ENCODE data around the gene RAPGEF5. TPM values are rescaled to one million over a fixed set of nuclear protein-coding genes. Genes with fewer than 3 reads are reported as not detected.

RAPGEF5 gene
- total RNA-seq, 2 donors from 2014 or later, result 7.4 to 29.8 TPM

DNA sequence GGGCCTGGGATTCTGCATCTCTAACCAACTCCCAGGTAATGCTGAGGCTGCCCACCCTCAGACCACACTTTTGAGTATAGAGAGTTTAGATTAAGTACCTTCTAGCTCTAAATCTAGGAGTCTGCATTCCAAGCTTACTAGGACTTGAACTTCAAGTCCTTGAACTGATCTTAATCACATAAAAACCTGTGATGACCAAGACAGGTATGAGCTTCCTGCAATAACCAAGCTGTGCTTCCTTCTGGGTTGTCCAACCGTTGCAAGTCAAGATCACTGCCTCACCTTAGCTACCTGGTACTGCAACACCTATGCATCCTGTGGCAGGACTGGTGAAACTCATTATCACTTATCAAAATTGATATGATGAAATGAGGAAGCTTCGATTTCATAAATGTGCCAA lies 32.9 kb upstream of the RAPGEF5 start:
- 90% methylated on average over 2 of the region's 2 CpGs for WGBS
- Histone ChIP-seq H3K9me3 (no peaks in the 10 kb centered on the region), H3K27ac (no peak overlapping the region), H3K4me3 (no peak overlapping the region), H3K36me3 (no peaks in the 10 kb centered on the region), H3K27me3 (replicated peaks; ENCODE audit: insufficient read depth) (no peaks in the 10 kb centered on the region), H3K4me1 (replicated peaks) (no peaks in the 10 kb centered on the region)
- DNase-seq (ENCODE audit: low spot score), result no peak
- TF ChIP-seq POLR2A (IDR thresholded peaks at IDR 0.05), result no peak
- no peak for TF ChIP-seq POLR2AphosphoS5 (IDR thresholded peaks at IDR 0.05)
- TF ChIP-seq, protein P1, sequence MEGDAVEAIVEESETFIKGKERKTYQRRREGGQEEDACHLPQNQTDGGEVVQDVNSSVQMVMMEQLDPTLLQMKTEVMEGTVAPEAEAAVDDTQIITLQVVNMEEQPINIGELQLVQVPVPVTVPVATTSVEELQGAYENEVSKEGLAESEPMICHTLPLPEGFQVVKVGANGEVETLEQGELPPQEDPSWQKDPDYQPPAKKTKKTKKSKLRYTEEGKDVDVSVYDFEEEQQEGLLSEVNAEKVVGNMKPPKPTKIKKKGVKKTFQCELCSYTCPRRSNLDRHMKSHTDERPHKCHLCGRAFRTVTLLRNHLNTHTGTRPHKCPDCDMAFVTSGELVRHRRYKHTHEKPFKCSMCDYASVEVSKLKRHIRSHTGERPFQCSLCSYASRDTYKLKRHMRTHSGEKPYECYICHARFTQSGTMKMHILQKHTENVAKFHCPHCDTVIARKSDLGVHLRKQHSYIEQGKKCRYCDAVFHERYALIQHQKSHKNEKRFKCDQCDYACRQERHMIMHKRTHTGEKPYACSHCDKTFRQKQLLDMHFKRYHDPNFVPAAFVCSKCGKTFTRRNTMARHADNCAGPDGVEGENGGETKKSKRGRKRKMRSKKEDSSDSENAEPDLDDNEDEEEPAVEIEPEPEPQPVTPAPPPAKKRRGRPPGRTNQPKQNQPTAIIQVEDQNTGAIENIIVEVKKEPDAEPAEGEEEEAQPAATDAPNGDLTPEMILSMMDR (IDR thresholded peaks at IDR 0.05), result no peak
- intact Hi-C loops (cut with DNase I), result no loop called here

DNA sequence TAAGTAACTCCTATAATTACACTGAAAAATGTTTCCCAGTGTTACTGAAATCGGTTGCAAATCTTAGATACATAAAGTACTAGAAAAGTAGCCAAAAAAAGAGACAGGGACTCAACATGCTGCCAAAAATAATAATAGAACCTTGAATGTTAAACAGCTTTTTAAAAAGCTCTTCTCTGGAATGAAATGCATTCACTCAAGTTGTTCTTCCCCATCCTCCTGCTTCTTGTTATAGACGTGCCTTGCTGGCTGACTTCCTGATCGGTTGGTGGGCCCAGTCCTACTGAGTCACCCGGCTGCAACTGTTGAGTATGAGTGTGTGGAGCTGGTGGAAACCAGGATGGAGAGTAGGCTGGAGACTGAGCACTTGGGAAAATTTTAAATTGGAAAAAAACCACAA lies 30.6 kb upstream of the RAPGEF5 start:
- WGBS, result 9% methylated on average over 4 of the region's 4 CpGs
- no peaks in the 10 kb centered on the region for H3K36me3 ChIP-seq

DNA sequence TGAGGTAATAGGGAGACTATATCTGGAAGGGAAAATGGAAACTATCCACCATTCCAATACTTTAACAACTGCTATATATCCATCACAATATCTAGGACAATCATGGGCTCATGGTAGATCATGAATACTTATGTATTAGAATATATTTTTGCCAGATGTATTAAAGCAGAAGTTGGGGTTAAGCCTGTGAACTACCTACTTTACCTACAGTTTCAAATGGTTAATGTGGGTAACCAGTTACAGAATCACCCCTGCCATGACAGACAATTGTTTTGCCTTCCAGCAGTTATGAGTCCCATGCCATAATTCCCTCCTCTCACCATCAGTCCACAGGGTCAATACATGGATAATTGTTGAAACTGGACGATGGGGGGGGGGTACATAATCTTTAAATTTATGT lies 29.9 kb upstream of the RAPGEF5 start:
- H3K27ac ChIP-seq, result no peak overlapping the region
- intact Hi-C loops (cut with DNase I), result no loop called here
- no peaks in the 10 kb centered on the region for H3K27me3 ChIP-seq (replicated peaks; ENCODE audit: insufficient read depth)
- no peak for DNase-seq (ENCODE audit: low spot score)
- no peak overlapping the region for H3K4me3 ChIP-seq
- 46% methylated on average over 1 of the region's 1 CpG for WGBS
- TF ChIP-seq POLR2A (IDR thresholded peaks at IDR 0.05), result no peak
- no peak for TF ChIP-seq POLR2AphosphoS5 (IDR thresholded peaks at IDR 0.05)
- TF ChIP-seq, protein P1 (IDR thresholded peaks at IDR 0.05), result no peak
- H3K4me1 ChIP-seq (replicated peaks), result no peaks in the 10 kb centered on the region
- H3K36me3 ChIP-seq, result no peaks in the 10 kb centered on the region
- H3K9me3 ChIP-seq, result no peaks in the 10 kb centered on the region

More for the DNA sequence above, 30.6 kb upstream of the RAPGEF5 start:
- Histone ChIP-seq H3K27me3 (replicated peaks; ENCODE audit: insufficient read depth) (no peaks in the 10 kb centered on the region), H3K4me1 (replicated peaks) (no peaks in the 10 kb centered on the region), H3K4me3 (no peak overlapping the region), H3K9me3 (no peaks in the 10 kb centered on the region), H3K27ac (no peak overlapping the region)
- intact Hi-C loops (cut with DNase I), result no loop called here
- TF ChIP-seq POLR2A (IDR thresholded peaks at IDR 0.05) (no peak), POLR2AphosphoS5 (IDR thresholded peaks at IDR 0.05) (no peak)
- TF ChIP-seq, protein P1 (IDR thresholded peaks at IDR 0.05), result no peak
- no peak for DNase-seq (ENCODE audit: low spot score)

DNA sequence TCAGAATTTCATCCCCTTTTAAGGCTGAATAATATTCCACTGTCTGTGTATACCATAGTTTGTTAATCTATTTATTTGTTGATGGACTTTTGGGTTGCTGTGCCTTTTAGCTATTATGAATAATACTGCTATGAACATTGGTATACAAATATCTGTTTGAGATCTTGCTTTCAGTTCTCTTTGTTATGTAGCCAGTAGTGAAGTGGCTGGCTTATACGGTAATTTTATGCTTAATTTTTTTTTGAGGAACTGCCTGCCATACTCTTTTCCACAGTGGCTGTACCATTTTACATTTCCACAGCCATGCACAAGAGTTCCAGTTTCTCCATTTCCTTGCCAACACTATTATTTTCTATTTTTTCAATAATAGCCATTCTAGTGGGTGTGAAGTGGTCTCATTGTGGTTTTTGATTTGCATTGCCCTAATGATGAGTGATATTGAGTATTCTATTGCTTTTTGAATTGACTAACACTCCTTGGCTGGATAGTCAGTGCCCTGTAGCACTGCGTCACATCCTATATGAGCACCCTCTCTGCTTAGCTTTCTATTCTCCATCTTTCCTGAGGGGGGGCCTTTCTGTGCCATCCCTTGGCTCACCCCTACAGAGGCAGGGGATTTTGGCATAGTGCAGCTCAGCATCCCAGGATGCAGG lies 29.4 kb upstream of the RAPGEF5 start:
- 93% methylated on average over 2 of the region's 2 CpGs for WGBS
- Histone ChIP-seq H3K9me3 (no peaks in the 10 kb centered on the region), H3K27me3 (replicated peaks; ENCODE audit: insufficient read depth) (no peaks in the 10 kb centered on the region), H3K4me1 (replicated peaks) (no peaks in the 10 kb centered on the region), H3K4me3 (no peak overlapping the region), H3K27ac (no peak overlapping the region), H3K36me3 (no peaks in the 10 kb centered on the region)
- DNase-seq (ENCODE audit: low spot score), result no peak
- TF ChIP-seq, protein P1 (IDR thresholded peaks at IDR 0.05), result no peak
- TF ChIP-seq POLR2A (IDR thresholded peaks at IDR 0.05), result no peak
- intact Hi-C loops (cut with DNase I), result no loop called here

DNA sequence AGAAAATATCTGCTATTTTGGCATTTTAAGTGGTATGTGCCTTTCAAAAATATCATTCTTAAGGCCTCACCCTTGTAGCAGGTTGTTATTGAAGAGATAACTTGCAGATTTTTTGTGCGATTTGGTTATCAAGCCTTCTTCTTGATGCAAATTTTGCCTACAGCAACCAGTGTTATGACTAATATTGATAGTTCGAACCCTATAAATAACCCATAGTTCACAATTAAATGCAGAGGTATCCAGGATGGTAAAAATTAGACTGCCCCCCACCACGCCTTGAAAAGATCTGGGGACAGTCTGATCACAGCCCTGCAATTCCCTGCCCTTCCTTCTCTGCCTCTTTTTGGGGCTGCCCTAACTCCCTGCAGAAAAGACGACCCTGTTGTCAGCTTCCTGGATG lies 28.4 kb upstream of the RAPGEF5 start:
- Histone ChIP-seq H3K27me3 (replicated peaks; ENCODE audit: insufficient read depth) (no peaks in the 10 kb centered on the region), H3K36me3 (no peaks in the 10 kb centered on the region), H3K4me1 (replicated peaks) (no peaks in the 10 kb centered on the region), H3K4me3 (no peak overlapping the region), H3K9me3 (no peaks in the 10 kb centered on the region), H3K27ac (no peak overlapping the region)
- intact Hi-C loops (cut with DNase I), result no loop called here
- WGBS, result 95% methylated on average over 4 of the region's 4 CpGs
- no peak for TF ChIP-seq POLR2A (IDR thresholded peaks at IDR 0.05)
- no peak for TF ChIP-seq POLR2AphosphoS5 (IDR thresholded peaks at IDR 0.05)
- DNase-seq (ENCODE audit: low spot score), result no peak
